Coronary artery (tissue), 2 donors: Measurements from ENCODE around the gene IQSEC3.

Experiments used
- DNase-seq: peaks from one replicate; pipeline ENCODE4 v3.0.0-alpha.2; 2017; ENCODE audit warnings: low spot score
- H3K27ac ChIP-seq, 2 donors: fragments of 200-600 bp; sonication (generic); one replicate each; pipeline ENCODE4 v1.5.1; 2016 to 2019
- H3K4me3 ChIP-seq: fragments of 200-600 bp; sonication (generic); 2 replicates; pipeline ENCODE4 v1.5.1; 2016; ENCODE audit warnings: mild to moderate bottlenecking, moderate library complexity
- CTCF ChIP-seq: fragments of 200-600 bp; sonication (generic); IDR thresholded peaks from one replicate; pipeline ENCODE4 v1.5.1; 2019; ENCODE audit warnings: antibody characterized with exemption

IQSEC3 gene

DNA sequence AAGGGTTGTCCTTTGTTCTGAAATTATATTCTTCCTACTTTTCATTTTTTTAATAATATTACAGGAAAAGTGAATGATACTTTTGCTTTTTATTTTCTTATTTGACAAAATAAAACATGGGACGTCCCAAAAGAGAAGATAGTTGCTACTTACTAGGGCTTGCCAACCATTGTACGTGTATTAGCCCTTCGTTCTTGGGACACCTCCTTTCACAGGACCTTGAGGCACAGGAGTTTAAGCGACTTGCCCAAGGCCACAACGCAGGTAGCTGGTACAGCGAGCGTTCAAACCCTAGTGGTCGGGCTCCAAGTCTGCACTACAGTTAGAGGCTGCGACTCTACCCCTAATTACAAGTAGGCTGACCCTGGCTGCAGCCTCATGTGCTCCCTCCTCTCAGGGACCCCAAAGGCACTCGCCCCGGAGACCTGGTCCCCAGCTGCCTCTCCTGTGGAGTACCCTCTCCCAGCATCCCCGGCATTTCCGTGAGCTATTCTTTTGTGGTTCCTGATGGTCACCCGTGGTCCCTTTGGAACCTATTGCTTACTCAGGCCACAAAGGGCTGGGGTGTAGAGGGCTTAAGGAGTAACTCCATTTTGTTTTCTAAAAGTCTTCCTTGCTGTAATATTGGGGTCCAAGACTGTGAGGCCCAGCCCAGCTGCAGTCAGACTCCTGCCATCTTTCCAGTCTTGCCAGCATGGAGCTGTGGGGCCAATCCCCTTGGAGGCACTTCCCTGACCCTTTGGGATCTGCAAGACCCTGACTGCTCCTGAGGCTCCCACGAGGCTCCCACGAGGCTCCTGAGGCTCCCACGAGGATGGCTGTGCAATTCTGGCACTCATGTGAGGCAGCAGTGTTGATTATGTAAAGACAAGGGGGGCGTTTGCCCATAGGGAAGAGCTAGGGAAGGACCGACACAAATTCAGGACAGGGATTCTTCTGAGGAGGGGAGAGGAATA lies 49.7 kb downstream of the IQSEC3 start:
- TF ChIP-seq CTCF, result no peak
- no peak for DNase-seq
- H3K4me3 ChIP-seq, result no peak overlapping the region
- no peak overlapping the region for H3K27ac ChIP-seq

GRCh38 chr12:117311-117710 lies 50.7 kb downstream of the IQSEC3 start:
- no peak for DNase-seq
- Histone ChIP-seq H3K27ac (no peak overlapping the region), H3K4me3 (no peak overlapping the region)
- no peak for TF ChIP-seq CTCF

DNA sequence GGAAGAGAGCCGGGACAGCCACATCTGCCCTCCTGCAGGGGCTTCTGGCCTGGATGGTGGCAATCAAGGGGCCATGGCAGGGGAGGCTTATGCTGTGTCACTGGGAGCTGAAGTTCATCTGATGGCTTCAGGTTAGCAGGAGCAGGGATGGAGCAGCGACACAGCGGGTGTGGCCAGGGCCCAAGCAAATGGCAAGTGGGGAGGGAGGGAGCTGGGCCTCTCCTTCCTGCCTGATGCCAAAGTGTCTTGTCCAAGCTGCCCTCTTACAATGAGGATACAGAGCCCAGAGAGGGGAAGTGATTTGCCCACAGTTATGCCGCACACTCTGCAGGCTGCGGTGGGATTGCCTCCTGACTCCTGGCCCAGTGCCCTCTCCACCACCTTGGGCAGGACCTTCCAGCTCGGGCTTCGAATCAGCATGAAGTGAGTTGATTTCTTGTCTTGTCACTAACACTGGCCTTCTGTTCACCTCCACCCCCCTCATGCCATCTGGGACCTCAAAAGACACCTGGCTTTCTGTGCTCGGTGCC lies 51.3 kb downstream of the IQSEC3 start:
- Histone ChIP-seq H3K27ac (no peak overlapping the region), H3K4me3 (no peak overlapping the region)
- no peak for TF ChIP-seq CTCF
- DNase-seq, result no peak

DNA sequence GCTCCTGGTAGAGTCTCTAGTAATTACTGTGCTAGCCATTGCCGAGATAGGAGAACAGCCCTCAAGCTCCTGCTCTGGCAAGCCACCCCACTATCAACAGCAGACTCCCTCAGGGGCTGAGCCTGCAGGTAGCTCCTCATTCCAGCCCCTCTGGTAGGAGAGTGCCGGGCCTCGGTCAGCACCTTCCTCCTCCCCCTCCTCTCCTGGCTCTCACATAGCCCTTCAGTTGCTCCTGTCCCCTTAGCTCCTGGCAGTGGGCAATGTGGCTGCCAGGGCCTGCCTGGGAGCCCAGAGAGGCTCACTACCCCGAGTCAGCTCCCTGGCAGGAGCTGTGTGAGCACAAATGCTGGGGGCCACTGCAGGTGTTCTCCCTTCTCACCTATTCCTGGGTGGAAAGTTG lies 52.0 kb downstream of the IQSEC3 start:
- no peak for TF ChIP-seq CTCF
- DNase-seq, result no peak
- Histone ChIP-seq H3K27ac (no peak overlapping the region), H3K4me3 (no peak overlapping the region)

- Histone ChIP-seq H3K4me3 (no peak overlapping the region), H3K27ac (no peak overlapping the region)
- no peak for TF ChIP-seq CTCF
- no peak for DNase-seq
Measured at GRCh38 chr12:120951-121350, 54.4 kb downstream of the IQSEC3 start.

DNA sequence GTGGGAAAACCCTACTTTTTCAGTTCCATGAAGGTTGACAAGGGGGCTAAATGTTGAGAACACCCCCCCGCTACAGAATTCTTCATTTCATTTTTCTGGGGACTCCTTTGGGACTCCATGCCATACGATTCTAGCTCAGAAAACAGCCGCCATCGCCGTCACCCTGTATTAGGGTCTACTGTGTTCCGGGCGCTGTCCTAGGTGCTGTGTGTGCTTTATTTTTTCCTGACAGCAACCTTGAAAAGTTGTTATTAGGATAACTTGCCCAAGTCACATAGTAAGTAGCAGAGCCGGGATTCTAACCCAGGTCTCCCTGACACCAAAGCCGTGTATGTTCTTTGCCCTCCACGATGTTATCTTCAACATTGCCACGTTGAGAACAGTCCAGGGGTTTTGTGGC lies 55.1 kb downstream of the IQSEC3 start:
- no peak for DNase-seq
- no peak for TF ChIP-seq CTCF
- H3K4me3 ChIP-seq, result no peak overlapping the region
- no peak overlapping the region for H3K27ac ChIP-seq

- no peak for TF ChIP-seq CTCF
- Histone ChIP-seq H3K4me3 (no peak overlapping the region), H3K27ac (no peak overlapping the region)
- no peak for DNase-seq
Measured at GRCh38 chr12:125075-125474, 58.5 kb downstream of the IQSEC3 start.
